Naive thymus-derived CD4-positive, alpha-beta T cell (primary cell): ENCODE data around the gene SNED1. TPM values are rescaled to one million over a fixed set of nuclear protein-coding genes. Genes with fewer than 3 reads are reported as not detected.
A peak's percentile ranks its signal among the peaks of the same experiment; 100 is the strongest.
"Not testable (repeated sequence)": the region's sequence is repeated elsewhere in the genome, so short reads cannot be mapped to it uniquely, and the experiment has no call there.

Experiments
- ATAC-seq: fragments of 150-1000 bp; cut with Tn5 transposase; 2 replicates; pipeline ENCODE4 v1.10.0; 2021; ENCODE audit warnings: mild to moderate bottlenecking, moderate library complexity
- CTCF ChIA-PET: fragments of 350-600 bp; sonication (Branson Sonifier 250); formaldehyde crosslinking; loops from one replicate; lab custom pipeline; 2021; ENCODE audit warnings: antibody characterized with exemption; lab: Charles Lee
- POLR2A ChIA-PET: fragments of 350-600 bp; sonication (Branson Sonifier 250); formaldehyde crosslinking; loops from one replicate; lab custom pipeline; 2021; ENCODE audit warnings: antibody characterized with exemption, inconsistent platforms; lab: Charles Lee
- DNase-seq, 9 donors: peaks; one replicate each; pipeline versions ENCODE4 v3.0.0 to v3.0.0-alpha.2; 2020 to 2022; ENCODE audit warnings: mixed read lengths in 1 of 9
- H3K27ac ChIP-seq: one replicate; pipeline ENCODE4 v1.7.0; 2013; ENCODE audit warnings: mild to moderate bottlenecking, low read depth, low read length, moderate library complexity
- H3K27me3 ChIP-seq, 2 donors: one replicate each; pipeline ENCODE4 v1.7.0; 2013; ENCODE audit warnings: low read length in 2 of 2, mild to moderate bottlenecking in 2 of 2, moderate library complexity in 2 of 2; ENCODE audit not compliant: control insufficient read depth in 2 of 2, insufficient read depth in 2 of 2
- H3K36me3 ChIP-seq, 3 experiments: 1 replicate in 2 of 3; 2 replicates in 1 of 3; pipeline ENCODE4 v1.7.0; 2013; ENCODE audit warnings: low read length in 3 of 3, mild to moderate bottlenecking in 3 of 3, moderate library complexity in 1 of 3; ENCODE audit not compliant: insufficient read depth in 3 of 3, control insufficient read depth in 2 of 3
- H3K4me1 ChIP-seq, 2 donors: one replicate each; pipeline ENCODE4 v1.7.0; 2013; ENCODE audit warnings: low read length in 2 of 2, mild to moderate bottlenecking in 2 of 2, moderate library complexity in 1 of 2; ENCODE audit not compliant: control insufficient read depth in 2 of 2, insufficient read depth in 2 of 2
- H3K4me3 ChIP-seq: 2 replicates; pipeline ENCODE4 v1.7.0; 2013; ENCODE audit warnings: mild to moderate bottlenecking, low read length
- H3K9me3 ChIP-seq, 3 experiments: 1 replicate in 2 of 3; 2 replicates in 1 of 3; pipeline ENCODE4 v1.7.0; 2013; ENCODE audit warnings: low read length in 3 of 3; ENCODE audit not compliant: control insufficient read depth in 2 of 3
- H3K27ac Mint-ChIP-seq, 9 donors: one replicate each; pipeline ENCODE4 v1.8.0; 2020 to 2022; ENCODE audit warnings: mixed read lengths in 9 of 9, mild to moderate bottlenecking in 8 of 9, moderate library complexity in 5 of 9, inconsistent platforms in 2 of 9
- H3K27me3 Mint-ChIP-seq, 5 donors: one replicate each; pipeline ENCODE4 v1.8.0; 2021 to 2022; ENCODE audit warnings: mixed read lengths in 5 of 5, mild to moderate bottlenecking in 1 of 5
- H3K36me3 Mint-ChIP-seq, 5 donors: one replicate each; pipeline ENCODE4 v1.8.0; 2020 to 2022; ENCODE audit warnings: mixed read lengths in 5 of 5, mild to moderate bottlenecking in 3 of 5, inconsistent platforms in 1 of 5
- H3K4me1 Mint-ChIP-seq, 7 donors: one replicate each; pipeline ENCODE4 v1.8.0; 2020 to 2022; ENCODE audit warnings: mixed read lengths in 7 of 7, mild to moderate bottlenecking in 3 of 7, inconsistent platforms in 1 of 7
- H3K4me3 Mint-ChIP-seq, 10 donors: one replicate each; pipeline ENCODE4 v1.8.0; 2020 to 2022; ENCODE audit warnings: mild to moderate bottlenecking in 10 of 10, mixed read lengths in 10 of 10, moderate library complexity in 6 of 10, inconsistent platforms in 2 of 10
- H3K9me3 Mint-ChIP-seq, 11 donors: one replicate each; pipeline ENCODE4 v1.8.0; 2020 to 2022; ENCODE audit warnings: mixed read lengths in 11 of 11, mild to moderate bottlenecking in 4 of 11, inconsistent platforms in 1 of 11, moderate library complexity in 1 of 11
- intact Hi-C, 2 donors: fragments of 100-400 bp; cut with micrococcal nuclease; formaldehyde crosslinking; loops; one replicate each; pipeline ENCODE4 v1.15.1; 2023
- polyA plus RNA-seq, 2 donors: library from polyadenylated mRNA; unstranded; fragments of 300-500 nt; fragmentation: Illumina TruSeq; gene quantifications; one replicate each; pipeline ENCODE4 v1.2.3, GENCODE V29; 2021
- total RNA-seq, 6 experiments: library from RNA in 5 of 6; stranded (reverse) in 5 of 6; gene quantifications; 1 replicate in 5 of 6; 2 replicates in 1 of 6; pipeline ENCODE4 v1.2.3 and lab custom pipeline; 2021 to 2026

Gene SNED1
- total and polyA plus RNA-seq, 7 experiments from 2014 or later, result 1.0 to 120 (median 32.9) TPM

GRCh38 chr2:241103176-241103595 lies 104.8 kb downstream of the SNED1 start:
- Histone ChIP-seq H3K27ac (peak overlapping the region; percentile 92), H3K9me3 (peaks cover 0 to 2% (median 0%) of the 10 kb centered on the region in 3 experiments), H3K36me3 (peaks cover 0 to 33% (median 7%) of the 10 kb centered on the region in 3 experiments), H3K4me1 (peaks cover 35 to 59% of the 10 kb centered on the region in 2 donors), H3K27me3 (no peaks in the 10 kb centered on the region), H3K4me3 (peak overlapping the region; percentile 89)
- H3K4me1 Mint-ChIP-seq, result peaks cover 24 to 84% (median 64%) of the 10 kb centered on the region in 7 donors
- no peaks in the 10 kb centered on the region for H3K27me3 Mint-ChIP-seq
- H3K27ac Mint-ChIP-seq, result peak overlapping the region; percentile 96 to 99 (median 99)
- intact Hi-C loops, result loop anchor here (1.0 to 10.0 kb wide), 8 partner anchors 8 to 782 kb away; partner anchors contain the start of genes ATG4B (in 1 of the 2), HDLBP (in 1 of the 2), RNPEPL1 (in 1 of the 2) and SEPTIN2 (in 1 of the 2)
- ATAC-seq (no peak), DNase-seq (no peak)
- ChIA-PET POLR2A (interaction anchor here (0.7 to 13.6 kb wide), 8 partner anchors 8 to 568 kb away, joined by 3 to 150 read pairs (median 6); partner anchors contain the start of genes HDLBP, PASK, PPP1R7 and SEPTIN2), CTCF (interaction anchor here (0.7 kb wide), 1 partner anchor 600 kb away, joined by 3 read pairs; no protein-coding TSS in a partner anchor)
- H3K9me3 Mint-ChIP-seq, result peaks cover 0 to 1% (median 0%) of the 10 kb centered on the region in 11 donors
- H3K4me3 Mint-ChIP-seq, result peak overlapping the region; percentile 86 to 99 (median 96)
- peaks cover 5 to 34% (median 15%) of the 10 kb centered on the region in 5 donors for H3K36me3 Mint-ChIP-seq

- ChIA-PET CTCF (interaction anchor here (1.2 kb wide), 1 partner anchor 10 kb away, joined by 4 read pairs; no protein-coding TSS in a partner anchor), POLR2A (interaction anchor here (0.9 to 13.6 kb wide), 5 partner anchors 9 to 211 kb away, joined by 3 to 150 read pairs (median 6); partner anchors contain the start of genes HDLBP, PASK, PPP1R7 and SEPTIN2)
- H3K9me3 ChIP-seq, ATAC-seq, H3K27me3 Mint-ChIP-seq, H3K4me3 ChIP-seq, H3K27me3 ChIP-seq, DNase-seq, H3K9me3 Mint-ChIP-seq: not testable (repeated sequence)
- H3K27ac ChIP-seq, result peak overlapping the region; percentile 92
- peaks cover 6 to 33% (median 13%) of the 10 kb centered on the region in 5 donors for H3K36me3 Mint-ChIP-seq
- H3K4me1 Mint-ChIP-seq, result peaks cover 20 to 84% (median 62%) of the 10 kb centered on the region in 7 donors
- peak overlapping the region in 7 of 9 donors; percentile 88 to 99 (median 99) for H3K27ac Mint-ChIP-seq
- intact Hi-C loops, result loop anchor here in 1 of 2 donors (5.0 to 10.0 kb wide), 2 partner anchors 537 to 780 kb away; partner anchors contain the start of gene RNPEPL1
- peaks cover 0 to 26% (median 7%) of the 10 kb centered on the region in 3 experiments for H3K36me3 ChIP-seq
- H3K4me1 ChIP-seq, result peaks cover 46 to 65% of the 10 kb centered on the region in 2 donors
- peak overlapping the region in 4 of 10 donors; percentile 2 to 98 (median 49) for H3K4me3 Mint-ChIP-seq
Observed at GRCh38 chr2:241104611-241105010, 106.2 kb downstream of the SNED1 start.

GRCh38 chr2:241105641-241106040 lies 107.2 kb downstream of the SNED1 start:
- H3K27me3 Mint-ChIP-seq, result no peaks in the 10 kb centered on the region
- H3K4me1 Mint-ChIP-seq, result peaks cover 27 to 83% (median 59%) of the 10 kb centered on the region in 7 donors
- H3K27ac Mint-ChIP-seq, result peak overlapping the region in 8 of 9 donors; percentile 88 to 99 (median 98)
- H3K9me3 ChIP-seq, result peaks cover 0 to 6% (median 0%) of the 10 kb centered on the region in 3 experiments
- ChIA-PET POLR2A (interaction anchor here (0.8 to 13.6 kb wide), 6 partner anchors 11 to 218 kb away, joined by 3 to 150 read pairs (median 3); partner anchors contain the start of genes PASK and PPP1R7), CTCF (interaction anchor here (0.7 to 1.2 kb wide), 3 partner anchors 10 to 24 kb away, joined by 3 to 4 read pairs (median 3); no protein-coding TSS in a partner anchor)
- no peak overlapping the region for H3K4me3 ChIP-seq
- no peak for DNase-seq
- peaks cover 10 to 26% (median 18%) of the 10 kb centered on the region in 5 donors for H3K36me3 Mint-ChIP-seq
- intact Hi-C loops, result loop anchor here in 1 of 2 donors (10.0 kb wide), 1 partner anchor 779 kb away; no protein-coding TSS in a partner anchor
- ATAC-seq, result no peak
- H3K4me3 Mint-ChIP-seq, result peak overlapping the region in 1 of 10 donors; percentile 82
- peaks cover 56 to 71% of the 10 kb centered on the region in 2 donors for H3K4me1 ChIP-seq
- H3K36me3 ChIP-seq, result peaks cover 0 to 21% (median 7%) of the 10 kb centered on the region in 3 experiments
- H3K9me3 Mint-ChIP-seq, result peaks cover 0 to 9% (median 7%) of the 10 kb centered on the region in 11 donors
- no peaks in the 10 kb centered on the region for H3K27me3 ChIP-seq
- H3K27ac ChIP-seq, result peak overlapping the region; percentile 58

GRCh38 chr2:241107031-241107783 lies 108.8 kb downstream of the SNED1 start:
- H3K4me3 Mint-ChIP-seq, result peak overlapping the region in 3 of 10 donors; percentile 25 to 82 (median 26)
- Histone ChIP-seq H3K9me3 (peaks cover 0 to 6% (median 0%) of the 10 kb centered on the region in 3 experiments), H3K27me3 (no peaks in the 10 kb centered on the region), H3K27ac (peak overlapping the region; percentile 70), H3K4me1 (peaks cover 54 to 63% of the 10 kb centered on the region in 2 donors), H3K36me3 (peaks cover 0 to 23% (median 7%) of the 10 kb centered on the region in 3 experiments), H3K4me3 (no peak overlapping the region)
- H3K9me3 Mint-ChIP-seq, result peaks cover 0 to 9% (median 8%) of the 10 kb centered on the region in 11 donors
- DNase-seq (no peak), ATAC-seq (no peak)
- ChIA-PET CTCF (interaction anchor here (0.9 to 2.2 kb wide), 2 partner anchors 25 to 43 kb away, joined by 3 to 10 read pairs; partner anchors contain the start of genes PASK and PPP1R7), POLR2A (interaction anchor here (0.9 to 13.6 kb wide), 7 partner anchors 12 to 541 kb away, joined by 3 to 150 read pairs (median 5); partner anchors contain the start of genes PASK and PPP1R7)
- H3K27me3 Mint-ChIP-seq, result no peaks in the 10 kb centered on the region
- H3K36me3 Mint-ChIP-seq, result peaks cover 10 to 38% (median 24%) of the 10 kb centered on the region in 5 donors
- peaks cover 27 to 87% (median 64%) of the 10 kb centered on the region in 7 donors for H3K4me1 Mint-ChIP-seq
- H3K27ac Mint-ChIP-seq, result peak overlapping the region; percentile 94 to 99 (median 99)
- intact Hi-C loops, result loop anchor here in 1 of 2 donors (10.0 kb wide), 1 partner anchor 778 kb away; no protein-coding TSS in a partner anchor

GRCh38 chr2:241108271-241109209 lies 110.1 kb downstream of the SNED1 start:
- peaks cover 0 to 6% (median 0%) of the 10 kb centered on the region in 3 experiments for H3K9me3 ChIP-seq
- Mint-ChIP-seq H3K27ac (peak overlapping the region; percentile 94 to 99 (median 99)), H3K4me3 (peak overlapping the region; percentile 71 to 87 (median 81)), H3K27me3 (no peaks in the 10 kb centered on the region), H3K4me1 (peaks cover 24 to 82% (median 61%) of the 10 kb centered on the region in 7 donors), H3K36me3 (peaks cover 10 to 42% (median 27%) of the 10 kb centered on the region in 5 donors), H3K9me3 (peaks cover 0 to 9% (median 8%) of the 10 kb centered on the region in 11 donors)
- intact Hi-C loops, result loop anchor here in 1 of 2 donors (2.0 to 10.0 kb wide), 3 partner anchors 14 to 776 kb away; partner anchors contain the start of gene STK25
- peak overlapping the region; percentile 58 for H3K4me3 ChIP-seq
- H3K27me3 ChIP-seq, result no peaks in the 10 kb centered on the region
- peak overlapping the region; percentile 70 for H3K27ac ChIP-seq
- ChIA-PET POLR2A (interaction anchor here (0.9 to 13.6 kb wide), 9 partner anchors 7 to 542 kb away, joined by 3 to 150 read pairs (median 6); partner anchors contain the start of genes HDLBP, MTERF4, PASK and PPP1R7), CTCF (interaction anchor here (0.9 to 2.2 kb wide), 3 partner anchors 13 to 41 kb away, joined by 3 to 10 read pairs (median 6); partner anchors contain the start of genes PASK and PPP1R7)
- H3K4me1 ChIP-seq, result peaks cover 45 to 56% of the 10 kb centered on the region in 2 donors
- ATAC-seq (peak; percentile 57), DNase-seq (peak in 7 of 9 donors; percentile 29 to 83 (median 79))
- H3K36me3 ChIP-seq, result peaks cover 0 to 23% (median 7%) of the 10 kb centered on the region in 3 experiments
